ENCODE data around the gene SPOPL. TPM values are rescaled to one million over a fixed set of nuclear protein-coding genes. Genes with fewer than 3 reads are reported as not detected.

Gene SPOPL
- total and polyA plus RNA-seq, 10 of the 15 experiments (the other 5 are each of a cell fraction or from before 2014, with no cell fraction given) = 4.0 to 25.0 (median 11.5) TPM

DNA sequence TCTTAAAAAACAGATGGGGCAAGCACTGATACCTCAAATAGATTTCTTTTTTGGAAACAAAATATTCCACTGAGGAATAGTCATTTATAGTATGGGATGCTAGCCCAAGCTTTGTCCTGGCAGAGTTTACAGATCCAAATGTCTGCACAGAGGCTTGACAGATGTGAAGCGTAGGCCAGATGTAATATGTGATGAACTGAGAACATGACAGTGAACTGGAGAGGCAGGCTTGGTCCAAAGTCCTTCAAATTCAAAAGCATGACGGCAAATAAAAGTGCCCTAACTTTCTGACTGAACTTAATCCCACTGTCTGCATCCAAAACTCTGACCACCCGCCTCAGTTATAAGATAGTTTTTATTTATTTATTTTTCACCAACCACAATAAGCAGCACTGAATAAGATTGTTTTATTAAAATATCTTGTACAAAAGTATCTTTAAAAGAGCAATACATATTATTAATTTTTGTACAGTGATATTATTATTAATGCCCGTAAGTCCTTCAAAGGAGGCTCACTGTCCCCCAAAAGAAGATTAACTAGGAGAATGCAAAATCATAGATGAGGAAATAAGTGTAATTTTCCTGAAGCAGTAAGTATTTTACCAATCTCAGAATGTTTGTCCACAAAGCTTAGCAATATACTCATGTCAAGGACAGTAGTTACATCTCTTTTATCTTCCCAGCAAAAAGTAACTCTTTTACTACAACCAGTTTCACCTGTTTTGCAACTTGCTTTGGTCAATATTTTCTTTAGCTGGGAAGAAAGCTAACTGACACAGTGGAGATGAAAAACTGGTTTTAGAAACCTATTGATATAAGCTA is 10.7 kb upstream of the SPOPL start (continued):
- TF ChIP-seq, protein P1, sequence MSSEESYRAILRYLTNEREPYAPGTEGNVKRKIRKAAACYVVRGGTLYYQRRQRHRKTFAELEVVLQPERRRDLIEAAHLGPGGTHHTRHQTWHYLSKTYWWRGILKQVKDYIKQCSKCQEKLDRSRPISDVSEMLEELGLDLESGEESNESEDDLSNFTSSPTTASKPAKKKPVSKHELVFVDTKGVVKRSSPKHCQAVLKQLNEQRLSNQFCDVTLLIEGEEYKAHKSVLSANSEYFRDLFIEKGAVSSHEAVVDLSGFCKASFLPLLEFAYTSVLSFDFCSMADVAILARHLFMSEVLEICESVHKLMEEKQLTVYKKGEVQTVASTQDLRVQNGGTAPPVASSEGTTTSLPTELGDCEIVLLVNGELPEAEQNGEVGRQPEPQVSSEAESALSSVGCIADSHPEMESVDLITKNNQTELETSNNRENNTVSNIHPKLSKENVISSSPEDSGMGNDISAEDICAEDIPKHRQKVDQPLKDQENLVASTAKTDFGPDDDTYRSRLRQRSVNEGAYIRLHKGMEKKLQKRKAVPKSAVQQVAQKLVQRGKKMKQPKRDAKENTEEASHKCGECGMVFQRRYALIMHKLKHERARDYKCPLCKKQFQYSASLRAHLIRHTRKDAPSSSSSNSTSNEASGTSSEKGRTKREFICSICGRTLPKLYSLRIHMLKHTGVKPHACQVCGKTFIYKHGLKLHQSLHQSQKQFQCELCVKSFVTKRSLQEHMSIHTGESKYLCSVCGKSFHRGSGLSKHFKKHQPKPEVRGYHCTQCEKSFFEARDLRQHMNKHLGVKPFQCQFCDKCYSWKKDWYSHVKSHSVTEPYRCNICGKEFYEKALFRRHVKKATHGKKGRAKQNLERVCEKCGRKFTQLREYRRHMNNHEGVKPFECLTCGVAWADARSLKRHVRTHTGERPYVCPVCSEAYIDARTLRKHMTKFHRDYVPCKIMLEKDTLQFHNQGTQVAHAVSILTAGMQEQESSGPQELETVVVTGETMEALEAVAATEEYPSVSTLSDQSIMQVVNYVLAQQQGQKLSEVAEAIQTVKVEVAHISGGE (CRISPR knock-in tag; IDR thresholded peaks at IDR 0.05) = no peak
- TF ChIP-seq CHD4 (IDR thresholded peaks at IDR 0.05) = no peak

DNA sequence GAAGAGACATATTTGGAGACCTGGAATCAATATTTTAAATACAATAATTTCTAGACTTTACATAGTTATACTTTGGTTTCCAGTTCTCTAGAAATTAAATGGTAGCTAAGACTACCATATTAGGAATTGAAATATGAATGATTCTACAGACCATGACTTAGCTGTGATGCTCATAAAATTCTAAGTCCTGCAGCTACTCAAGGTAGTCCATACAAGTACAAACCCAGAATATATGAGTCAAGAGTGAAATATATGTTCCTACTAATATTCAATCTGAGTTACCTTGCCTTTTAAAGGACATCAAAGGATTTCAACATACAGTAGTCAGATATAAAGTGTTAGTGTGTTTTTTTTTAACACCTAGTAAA is 10.1 kb upstream of the SPOPL start:
- FAIRE-seq (no peak), ATAC-seq (no peak), DNase-seq (ENCODE audit: low read depth, low spot score) (no peak)
- RAD21 ChIA-PET (ENCODE audit: unreplicated experiment) = interaction anchor here (1.0 to 1.3 kb wide), 2 partner anchors 13 to 32 kb away, joined by 3 read pairs; no protein-coding TSS in a partner anchor
- Histone ChIP-seq H4K20me1 (ENCODE audit: control insufficient read depth, insufficient read depth) (no peaks in the 10 kb centered on the region), H2AFZ (ENCODE audit: control insufficient read depth, low read depth, low read length) (no peak overlapping the region), H3K36me3 (ENCODE audit: control insufficient read depth in 2 of 2, insufficient read depth in 2 of 2, low read length in 1 of 2) (peaks cover 0 to 2% of the 10 kb centered on the region in 2 experiments; a peak in 1 of 4 replicates), H3K4me2 (ENCODE audit: control insufficient read depth, insufficient read depth) (no peak overlapping the region), H3K4me3 (no peak overlapping the region), H3K9ac (ENCODE audit: control insufficient read depth, insufficient read depth, low read length) (no peak overlapping the region), H3K27me3 (replicated peaks in 1 of 2; ENCODE audit: control insufficient read depth in 2 of 2, insufficient read depth in 2 of 2, low read length in 1 of 2) (no peaks in the 10 kb centered on the region), H3K79me2 (ENCODE audit: control insufficient read depth, insufficient read depth, low read length) (no peaks in the 10 kb centered on the region), H3K9me3 (replicated peaks; ENCODE audit: control insufficient read depth, insufficient read depth, low read length) (no peaks in the 10 kb centered on the region), H3K27ac (ENCODE audit: control insufficient read depth, insufficient read depth) (no peak overlapping the region), H3K4me1 (ENCODE audit: control insufficient read depth, insufficient read depth, low read length) (no peaks in the 10 kb centered on the region)
- in situ Hi-C loops (cut with MboI) = no loop called here
- SMC1A ChIA-PET (ENCODE audit: uncharacterized antibody, unreplicated experiment) = interaction anchor here (0.7 to 1.5 kb wide), 7 partner anchors 9 to 296 kb away, joined by 3 to 4 read pairs (median 3); partner anchors contain the start of gene SPOPL
- CTCF ChIA-PET = interaction anchor here (0.8 to 1.4 kb wide), 4 partner anchors 10 to 246 kb away, joined by 3 to 7 read pairs (median 4); partner anchors contain the start of gene SPOPL
- intact Hi-C loops (cut with micrococcal nuclease; ENCODE audit: unreplicated experiment) = no loop called here
- POLR2A ChIA-PET = no interaction called here
- no TSS peak for BruUV-seq (replicated peaks)
- TF ChIP-seq MXI1 (IDR thresholded peaks at IDR 0.05; ENCODE audit: low read depth, low read length) (no peak), POLR2A (IDR thresholded peaks at IDR 0.05; ENCODE audit: low read depth, low read length) (no peak), LARP7 (IDR thresholded peaks at IDR 0.05) (no peak), YBX1 (IDR thresholded peaks at IDR 0.05) (no peak), SIX5 (IDR thresholded peaks at IDR 0.05; ENCODE audit: low read depth, low read length, severe bottlenecking) (no peak), SUZ12 (IDR thresholded peaks at IDR 0.05; ENCODE audit: unreplicated experiment) (no peak), SRF (IDR thresholded peaks at IDR 0.05; ENCODE audit: low read depth in 2 of 2, low read length in 2 of 2) (no peak), EED (IDR thresholded peaks at IDR 0.05; ENCODE audit: low read depth) (no peak), HCFC1 (IDR thresholded peaks at IDR 0.05; ENCODE audit: low read length) (no peak), SIN3A (IDR thresholded peaks at IDR 0.05; ENCODE audit: low read depth, low read length) (no peak), SMC3 (IDR thresholded peaks at IDR 0.05; ENCODE audit: borderline replicate concordance, low read length) (no peak)
- TF ChIP-seq, protein P2, sequence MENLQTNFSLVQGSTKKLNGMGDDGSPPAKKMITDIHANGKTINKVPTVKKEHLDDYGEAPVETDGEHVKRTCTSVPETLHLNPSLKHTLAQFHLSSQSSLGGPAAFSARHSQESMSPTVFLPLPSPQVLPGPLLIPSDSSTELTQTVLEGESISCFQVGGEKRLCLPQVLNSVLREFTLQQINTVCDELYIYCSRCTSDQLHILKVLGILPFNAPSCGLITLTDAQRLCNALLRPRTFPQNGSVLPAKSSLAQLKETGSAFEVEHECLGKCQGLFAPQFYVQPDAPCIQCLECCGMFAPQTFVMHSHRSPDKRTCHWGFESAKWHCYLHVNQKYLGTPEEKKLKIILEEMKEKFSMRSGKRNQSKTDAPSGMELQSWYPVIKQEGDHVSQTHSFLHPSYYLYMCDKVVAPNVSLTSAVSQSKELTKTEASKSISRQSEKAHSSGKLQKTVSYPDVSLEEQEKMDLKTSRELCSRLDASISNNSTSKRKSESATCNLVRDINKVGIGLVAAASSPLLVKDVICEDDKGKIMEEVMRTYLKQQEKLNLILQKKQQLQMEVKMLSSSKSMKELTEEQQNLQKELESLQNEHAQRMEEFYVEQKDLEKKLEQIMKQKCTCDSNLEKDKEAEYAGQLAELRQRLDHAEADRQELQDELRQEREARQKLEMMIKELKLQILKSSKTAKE (IDR thresholded peaks at IDR 0.05; ENCODE audit: low read depth, poor library complexity, severe bottlenecking) = no peak
- TF ChIP-seq, protein P3, sequence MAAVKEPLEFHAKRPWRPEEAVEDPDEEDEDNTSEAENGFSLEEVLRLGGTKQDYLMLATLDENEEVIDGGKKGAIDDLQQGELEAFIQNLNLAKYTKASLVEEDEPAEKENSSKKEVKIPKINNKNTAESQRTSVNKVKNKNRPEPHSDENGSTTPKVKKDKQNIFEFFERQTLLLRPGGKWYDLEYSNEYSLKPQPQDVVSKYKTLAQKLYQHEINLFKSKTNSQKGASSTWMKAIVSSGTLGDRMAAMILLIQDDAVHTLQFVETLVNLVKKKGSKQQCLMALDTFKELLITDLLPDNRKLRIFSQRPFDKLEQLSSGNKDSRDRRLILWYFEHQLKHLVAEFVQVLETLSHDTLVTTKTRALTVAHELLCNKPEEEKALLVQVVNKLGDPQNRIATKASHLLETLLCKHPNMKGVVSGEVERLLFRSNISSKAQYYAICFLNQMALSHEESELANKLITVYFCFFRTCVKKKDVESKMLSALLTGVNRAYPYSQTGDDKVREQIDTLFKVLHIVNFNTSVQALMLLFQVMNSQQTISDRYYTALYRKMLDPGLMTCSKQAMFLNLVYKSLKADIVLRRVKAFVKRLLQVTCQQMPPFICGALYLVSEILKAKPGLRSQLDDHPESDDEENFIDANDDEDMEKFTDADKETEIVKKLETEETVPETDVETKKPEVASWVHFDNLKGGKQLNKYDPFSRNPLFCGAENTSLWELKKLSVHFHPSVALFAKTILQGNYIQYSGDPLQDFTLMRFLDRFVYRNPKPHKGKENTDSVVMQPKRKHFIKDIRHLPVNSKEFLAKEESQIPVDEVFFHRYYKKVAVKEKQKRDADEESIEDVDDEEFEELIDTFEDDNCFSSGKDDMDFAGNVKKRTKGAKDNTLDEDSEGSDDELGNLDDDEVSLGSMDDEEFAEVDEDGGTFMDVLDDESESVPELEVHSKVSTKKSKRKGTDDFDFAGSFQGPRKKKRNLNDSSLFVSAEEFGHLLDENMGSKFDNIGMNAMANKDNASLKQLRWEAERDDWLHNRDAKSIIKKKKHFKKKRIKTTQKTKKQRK (IDR thresholded peaks at IDR 0.05; ENCODE audit: low read depth, low read length) = no peak
